ENCODE data around the gene ADAM12. TPM values are rescaled to one million over a fixed set of nuclear protein-coding genes. Genes with fewer than 3 reads are reported as not detected.

ADAM12 gene
- total and polyA plus RNA-seq, 9 of the 15 experiments (the other 6 are each of a cell fraction or from before 2014, with no cell fraction given): not detected

DNA sequence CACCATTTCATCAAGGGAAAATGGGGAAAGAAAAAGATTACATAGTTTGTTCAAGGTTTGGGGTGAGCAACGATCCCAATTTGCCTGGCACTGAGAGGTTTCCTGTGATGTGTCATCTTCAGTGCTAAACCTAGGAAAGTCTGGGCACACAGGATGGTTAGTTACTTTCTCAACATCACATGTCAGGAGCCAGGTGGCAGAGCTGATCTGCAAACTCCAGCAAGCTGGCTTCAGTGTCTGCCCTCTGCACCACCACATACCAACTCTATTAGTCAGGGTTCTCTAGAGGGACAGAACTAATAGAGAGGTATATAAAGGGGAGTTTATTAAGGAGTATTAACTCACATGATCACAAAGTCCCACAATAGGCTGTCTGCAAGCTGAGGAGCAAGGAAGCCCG lies 11.3 kb downstream of the ADAM12 start (continued):
- TF ChIP-seq TCF7 (IDR thresholded peaks at IDR 0.05; ENCODE audit: borderline replicate concordance) (no peak), ZNF830 (CRISPR knock-in tag; IDR thresholded peaks at IDR 0.05) (no peak), SLC30A9 (CRISPR knock-in tag; IDR thresholded peaks at IDR 0.05) (no peak)

DNA sequence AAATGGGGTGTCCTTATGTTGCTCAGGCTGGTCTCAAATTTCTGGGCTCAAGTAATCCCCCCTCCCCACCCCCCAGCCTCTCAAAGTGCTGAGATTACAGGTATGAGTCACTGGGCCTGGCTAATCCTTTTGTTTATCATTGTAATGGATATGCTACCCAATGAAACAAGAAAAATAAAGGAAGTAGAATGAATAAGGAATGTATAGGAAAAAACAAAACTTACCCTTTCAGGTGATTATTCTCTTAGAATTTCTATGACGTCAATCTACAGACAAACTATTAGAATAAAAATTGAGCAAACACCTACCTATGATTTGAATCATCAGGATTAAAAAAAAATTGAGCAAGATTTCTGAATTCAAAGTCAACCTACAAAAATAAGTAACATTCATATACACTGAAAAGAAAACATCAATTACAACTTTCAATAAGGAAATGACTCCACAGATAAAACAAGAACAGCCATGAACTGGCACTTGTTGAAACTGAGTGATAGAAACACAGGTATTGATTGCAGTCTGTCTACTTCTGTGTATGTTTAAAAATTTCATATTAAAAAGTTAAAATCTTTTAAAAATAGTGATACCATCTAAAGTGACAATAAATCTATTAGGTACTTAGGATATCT lies 12.2 kb downstream of the ADAM12 start:
- no peaks in the 10 kb centered on the region for H3K36me3 ChIP-seq (ENCODE audit: control insufficient read depth, insufficient read depth, low read length)
- CTCF ChIA-PET (ENCODE audit: low intra/inter-chr PET ratio): no interaction called here
- WGBS (ENCODE audit: insufficient coverage, low coverage, missing lambda C conversion rate): 0% methylated on average over 1 of the region's 1 CpG
- no peak overlapping the region for H3K4me2 ChIP-seq (ENCODE audit: insufficient read depth, low read length)
- H3K9me1 ChIP-seq (ENCODE audit: control insufficient read depth, insufficient read depth, low read length): no peaks in the 10 kb centered on the region
- H3K79me2 ChIP-seq (ENCODE audit: control insufficient read depth, insufficient read depth, low read length): no peaks in the 10 kb centered on the region
- H3K27me3 ChIP-seq (ENCODE audit: control insufficient read depth in 2 of 2, insufficient read depth in 2 of 2, low read length in 2 of 2): no peaks in the 10 kb centered on the region
- no TSS peak for BruUV-seq (replicated peaks)
- H4K20me1 ChIP-seq (replicated peaks; ENCODE audit: control insufficient read depth, insufficient read depth, low read length): no peaks in the 10 kb centered on the region
- H3K27ac ChIP-seq (ENCODE audit: extremely low read depth, low read depth, low read length): no peak overlapping the region
- H3K9ac ChIP-seq (ENCODE audit: insufficient read depth in 1 of 2, low read depth in 2 of 2, low read length in 2 of 2): no peak overlapping the region
- POLR2A ChIA-PET: no interaction called here
- in situ Hi-C loops (cut with MboI): no loop called here
- TF ChIP-seq ATF7 (IDR thresholded peaks at IDR 0.05) (no peak), TAF7 (tag; IDR thresholded peaks at IDR 0.05) (no peak), CTBP1 (IDR thresholded peaks at IDR 0.05; ENCODE audit: borderline replicate concordance) (no peak), ZBTB17 (CRISPR knock-in tag; IDR thresholded peaks at IDR 0.05) (no peak), ZNF134 (CRISPR knock-in tag; conservative IDR thresholded peaks at IDR 0.05) (no peak), HEY1 (CRISPR knock-in tag; IDR thresholded peaks at IDR 0.05; ENCODE audit: borderline replicate concordance) (no peak), MECOM (CRISPR knock-in tag; IDR thresholded peaks at IDR 0.05) (no peak), ZNF431 (CRISPR knock-in tag; IDR thresholded peaks at IDR 0.05) (no peak), CREM (IDR thresholded peaks at IDR 0.05; ENCODE audit: low read depth) (no peak), BCOR (IDR thresholded peaks at IDR 0.05) (no peak), MCM3 (IDR thresholded peaks at IDR 0.05) (no peak), RBM39 (optimal IDR thresholded peaks at IDR 0.05; ENCODE audit: low read depth, low read length) (no peak), ARID2 (IDR thresholded peaks at IDR 0.05) (no peak), ZNF224 (CRISPR knock-in tag; IDR thresholded peaks at IDR 0.05) (no peak), WHSC1 (IDR thresholded peaks at IDR 0.05; ENCODE audit: low read length) (no peak), CREBBP (IDR thresholded peaks at IDR 0.05; ENCODE audit: low read depth, low read length) (no peak), PTTG1 (tag; IDR thresholded peaks at IDR 0.05; ENCODE audit: low read depth) (no peak), ZNF785 (CRISPR knock-in tag; IDR thresholded peaks at IDR 0.05) (no peak)
- TF ChIP-seq, protein P1, sequence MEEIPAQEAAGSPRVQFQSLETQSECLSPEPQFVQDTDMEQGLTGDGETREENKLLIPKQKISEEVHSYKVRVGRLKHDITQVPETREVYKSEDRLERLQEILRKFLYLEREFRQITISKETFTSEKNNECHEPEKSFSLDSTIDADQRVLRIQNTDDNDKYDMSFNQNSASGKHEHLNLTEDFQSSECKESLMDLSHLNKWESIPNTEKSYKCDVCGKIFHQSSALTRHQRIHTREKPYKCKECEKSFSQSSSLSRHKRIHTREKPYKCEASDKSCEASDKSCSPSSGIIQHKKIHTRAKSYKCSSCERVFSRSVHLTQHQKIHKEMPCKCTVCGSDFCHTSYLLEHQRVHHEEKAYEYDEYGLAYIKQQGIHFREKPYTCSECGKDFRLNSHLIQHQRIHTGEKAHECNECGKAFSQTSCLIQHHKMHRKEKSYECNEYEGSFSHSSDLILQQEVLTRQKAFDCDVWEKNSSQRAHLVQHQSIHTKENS (CRISPR knock-in tag; IDR thresholded peaks at IDR 0.05): no peak
- TF ChIP-seq, protein P2, sequence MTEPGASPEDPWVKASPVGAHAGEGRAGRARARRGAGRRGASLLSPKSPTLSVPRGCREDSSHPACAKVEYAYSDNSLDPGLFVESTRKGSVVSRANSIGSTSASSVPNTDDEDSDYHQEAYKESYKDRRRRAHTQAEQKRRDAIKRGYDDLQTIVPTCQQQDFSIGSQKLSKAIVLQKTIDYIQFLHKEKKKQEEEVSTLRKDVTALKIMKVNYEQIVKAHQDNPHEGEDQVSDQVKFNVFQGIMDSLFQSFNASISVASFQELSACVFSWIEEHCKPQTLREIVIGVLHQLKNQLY (CRISPR knock-in tag; conservative IDR thresholded peaks at IDR 0.05): no peak
- H3K4me3 ChIP-seq: no peak overlapping the region
- DNase-seq (ENCODE audit: extremely low read depth in 1 of 4, low spot score in 3 of 4): no peak
- intact Hi-C loops (cut with micrococcal nuclease): no loop called here
- H2AFZ ChIP-seq (ENCODE audit: low read depth, low read length): no peak overlapping the region
- no peaks in the 10 kb centered on the region for H3K9me3 ChIP-seq (replicated peaks; ENCODE audit: control insufficient read depth, insufficient read depth, low read depth, low read length)
- FAIRE-seq: no peak
- ATAC-seq: no peak
- H3K4me1 ChIP-seq (replicated peaks in 1 of 2; ENCODE audit: control insufficient read depth in 2 of 2, insufficient read depth in 2 of 2, low read length in 2 of 2): no peaks in the 10 kb centered on the region

Data from K562 (cell line).